Right cardiac atrium (tissue), 5 donors: ENCODE measurements around the gene HTR7. TPM values are rescaled to one million over a fixed set of nuclear protein-coding genes. Genes with fewer than 3 reads are reported as not detected.

Source experiments
- ATAC-seq, 2 donors: fragments of 200-7000 bp; cut with Tn5 transposase; one replicate each; pipeline versions ENCODE4 v1.8.0 to v1.9.1; 2020; ENCODE audit warnings: moderate library complexity in 2 of 2, mild to moderate bottlenecking in 1 of 2
- DNase-seq, 3 donors: peaks; one replicate each; pipeline ENCODE4 v3.0.0-alpha.2; 2020
- H3K27ac ChIP-seq: one replicate; pipeline ENCODE4 v1.5.1; 2013; ENCODE audit warnings: mild to moderate bottlenecking, low read length, control low read depth, moderate library complexity
- H3K27me3 ChIP-seq: one replicate; pipeline ENCODE4 v1.6.1; 2013; ENCODE audit not compliant: control insufficient read depth, insufficient read depth
- H3K4me1 ChIP-seq: one replicate; pipeline ENCODE4 v1.6.1; 2013; ENCODE audit warnings: low read length; ENCODE audit not compliant: control insufficient read depth, insufficient read depth
- H3K4me3 ChIP-seq: one replicate; pipeline ENCODE4 v1.5.1; 2013; ENCODE audit warnings: low read length, control low read depth
- H3K9me3 ChIP-seq: one replicate; pipeline ENCODE4 v1.6.1; 2013; ENCODE audit warnings: low read length; ENCODE audit not compliant: control insufficient read depth
- WGBS: extraction: QIAGEN DNeasy Blood & Tissue Kit; methylation state at CpG from one replicate; pipeline ENCODE4 v1.1.7; 2013; 5-methylcytosine and 5-hydroxymethylcytosine counted together
- intact Hi-C, 4 donors: fragments of 100-400 bp; cut with DNase I; formaldehyde crosslinking; loops; one replicate each; pipeline versions ENCODE4 v1.11.0 to v1.14.0; 2022 to 2023
- polyA plus RNA-seq: library from polyadenylated mRNA; stranded (reverse); fragments of 200-250 nt; gene quantifications from one replicate; pipeline ENCODE4 v1.2.3, GENCODE V29; 2013
- total RNA-seq, 4 donors: library from RNA; stranded (reverse); fragmentation: NEBNext Ultra II Directional; extraction: Animal tissue kit (Norgen Biotek cat#: 25700); gene quantifications; one replicate each; pipeline ENCODE4 v1.2.1, GENCODE V29; 2021
- donor health status: healthy with polysubstance abuse.
- donor health status: DM: no; HTN: yes; CAD: no.
- donor health status: DM: no; HTN: no; CAD: no.
- donor health status: DM: no; HTN: yes; CAD: no; lungs with severe emphysema.
- donor health status: DM: yes; HTN: yes; CAD: no.

HTR7 gene
- total and polyA plus RNA-seq, 5 donors: 0.14 to 0.58 (median 0.20) TPM

DNA sequence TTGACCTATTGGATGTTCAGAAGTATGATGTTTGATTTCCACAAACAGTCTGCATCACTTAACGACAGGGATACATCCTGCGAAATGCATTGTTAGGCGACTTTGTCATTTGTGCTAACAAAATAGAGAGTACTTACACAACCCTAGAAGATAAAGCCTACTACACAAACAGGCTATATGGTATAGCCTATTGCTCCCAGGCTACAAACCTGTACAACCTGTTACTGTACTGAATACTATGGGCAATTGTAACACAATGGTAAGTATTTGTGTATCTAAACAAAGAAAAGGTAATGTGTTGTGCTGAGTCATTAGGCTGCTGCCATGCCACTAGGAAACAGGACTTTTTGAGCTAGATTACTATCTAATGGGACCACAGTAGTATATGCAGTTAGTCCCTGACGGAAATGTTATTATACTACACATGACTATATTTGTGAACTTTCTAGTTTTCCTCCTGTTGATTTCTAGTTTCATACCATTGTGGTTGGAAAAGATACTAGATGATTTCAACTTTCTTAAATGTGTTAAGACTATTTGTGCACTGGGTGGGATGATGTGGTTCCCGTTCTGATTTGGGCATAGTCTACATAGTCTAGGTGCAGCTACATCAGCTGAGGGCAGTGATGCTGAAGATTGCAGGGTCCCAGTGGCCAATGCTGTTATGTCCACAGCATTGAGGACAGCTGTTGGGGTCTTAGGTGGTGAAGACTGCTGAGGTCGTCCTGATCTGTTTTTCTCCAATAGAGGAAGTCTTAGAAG lies 161.7 kb downstream of the HTR7 start:
- no peak overlapping the region for H3K27ac ChIP-seq
- H3K27me3 ChIP-seq: no peaks in the 10 kb centered on the region
- intact Hi-C loops: no loop called here
- no peak overlapping the region for H3K4me3 ChIP-seq
- no peak for DNase-seq
- no peaks in the 10 kb centered on the region for H3K4me1 ChIP-seq
- no peak for ATAC-seq
- 79% methylated on average over 6 of the region's 6 CpGs for WGBS
- no peaks in the 10 kb centered on the region for H3K9me3 ChIP-seq

Other genes with a start within 250 kb of the HTR7 start
- gene RPP30, start 13.9 kb upstream of the HTR7 start, total RNA-seq: 10 to 100 TPM; 26.9 to 35.5 (median 31.5) TPM
- gene RPP30, start 13.9 kb upstream of the HTR7 start, polyA plus RNA-seq: 40.1 TPM
- gene ANKRD1, start 63.0 kb upstream of the HTR7 start, total RNA-seq: 1,000 to 10,000 TPM; 1,154 to 3,897 (median 2,224) TPM
- gene ANKRD1, start 63.0 kb upstream of the HTR7 start, polyA plus RNA-seq: 4,109 TPM